NK-92 treated with Interleukin-12 subunit alpha and Interleukin-12 subunit beta, amount 100 ng/mL, for 24 hours (cell line): ENCODE measurements around the gene FAM174B.
"Not testable (repeated sequence)": the region's sequence is repeated elsewhere in the genome, so short reads cannot be mapped to it uniquely, and the experiment has no call there.

Source experiments
- DNase-seq: peaks from one replicate; lab custom pipeline; 2025; lab: John Stamatoyannopoulos, UW

The FAM174B gene

GRCh38 chr15:92617549-92618520 lies 37.7 kb downstream of the FAM174B start:
- DNase-seq = no peak

- no peak for DNase-seq
Measured at GRCh38 chr15:92616621-92617548, 38.7 kb downstream of the FAM174B start.

DNA sequence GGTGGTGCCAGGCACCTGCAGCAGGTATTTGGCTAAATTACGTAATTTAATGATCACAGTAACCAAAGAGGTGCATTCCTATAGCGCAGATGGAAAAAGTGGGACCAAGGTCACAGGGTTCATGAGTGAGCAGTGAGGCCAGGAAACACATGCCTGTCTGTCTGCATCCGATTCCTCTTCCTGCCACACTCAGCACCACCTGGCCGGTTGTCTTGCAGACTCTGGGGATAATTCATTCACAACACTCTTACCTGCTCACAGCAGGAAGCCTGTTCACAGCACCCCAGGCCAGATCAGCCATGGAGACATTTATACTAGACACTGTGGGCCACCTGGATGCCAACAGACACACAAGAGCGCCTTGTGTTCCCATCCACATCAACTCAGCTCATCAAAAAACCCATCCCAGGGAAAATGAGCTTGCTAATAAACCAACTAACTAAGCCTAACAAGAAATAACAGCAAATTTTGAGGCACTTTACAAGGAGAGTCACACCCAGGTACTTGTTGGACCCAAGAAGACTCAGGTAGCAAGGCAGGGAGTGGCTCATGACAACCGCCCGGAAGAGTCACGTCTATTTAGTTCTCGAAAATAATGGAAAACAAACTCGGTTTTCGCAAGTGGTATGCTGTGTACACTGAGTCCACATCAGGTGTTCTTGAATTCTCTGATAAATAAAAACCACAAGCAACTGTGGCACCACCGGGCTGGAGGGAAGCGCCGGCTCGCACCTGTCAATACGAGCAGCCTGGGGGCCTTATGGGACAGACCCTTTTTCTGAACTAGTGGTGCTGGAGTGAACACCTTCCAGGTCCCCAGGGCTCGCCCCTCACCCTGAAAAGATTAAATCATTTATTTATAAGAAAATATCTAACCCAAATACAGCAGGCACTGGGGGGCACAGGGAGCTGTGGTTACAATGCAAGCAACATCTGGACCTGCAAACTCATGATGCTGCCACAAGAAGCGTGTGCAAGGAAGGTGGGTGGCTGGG lies 40.5 kb downstream of the FAM174B start:
- no peak for DNase-seq

DNA sequence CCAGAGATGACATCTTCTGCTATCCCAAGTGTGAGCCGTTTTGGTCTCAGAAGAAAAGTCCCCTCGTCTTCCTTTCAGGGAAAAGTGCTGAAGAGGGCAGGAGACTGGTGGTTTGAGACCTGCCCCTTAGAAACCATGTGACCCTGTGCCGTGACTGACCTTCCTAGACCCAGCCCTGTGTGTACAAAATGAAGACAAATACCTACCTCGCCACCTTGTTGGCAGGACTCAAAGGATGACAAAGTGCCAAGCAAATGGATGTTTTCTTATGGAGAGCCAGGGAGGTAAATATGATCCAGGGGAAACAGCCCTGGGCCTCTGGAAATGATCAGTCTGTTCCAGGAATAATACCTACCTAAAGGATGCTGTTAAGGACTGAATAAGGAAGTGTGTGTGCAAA lies 41.3 kb downstream of the FAM174B start:
- no peak for DNase-seq

- no peak for DNase-seq
Measured at GRCh38 chr15:92613841-92614240, 41.7 kb downstream of the FAM174B start.

DNA sequence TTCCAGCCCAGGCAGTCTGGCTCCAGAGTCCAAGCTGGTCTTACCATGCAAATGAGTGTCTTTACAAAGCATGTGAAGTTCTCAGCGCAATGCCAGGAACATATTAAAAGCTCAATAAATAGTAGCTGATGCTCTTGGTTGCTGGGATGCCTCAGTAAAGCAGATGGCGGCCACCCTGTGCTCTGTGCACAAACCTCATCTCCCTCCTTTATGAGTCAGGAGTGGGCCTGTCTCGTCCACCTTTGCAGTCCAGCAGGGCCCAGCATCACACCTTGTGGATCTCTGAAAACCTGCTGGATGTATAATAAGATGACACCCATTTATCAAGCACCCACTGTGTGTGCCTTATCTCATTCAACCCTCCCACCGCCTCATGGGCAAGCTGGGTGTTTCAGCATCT lies 42.7 kb downstream of the FAM174B start:
- no peak for DNase-seq

- no peak for DNase-seq
Measured at GRCh38 chr15:92611995-92612745, 43.4 kb downstream of the FAM174B start.

DNA sequence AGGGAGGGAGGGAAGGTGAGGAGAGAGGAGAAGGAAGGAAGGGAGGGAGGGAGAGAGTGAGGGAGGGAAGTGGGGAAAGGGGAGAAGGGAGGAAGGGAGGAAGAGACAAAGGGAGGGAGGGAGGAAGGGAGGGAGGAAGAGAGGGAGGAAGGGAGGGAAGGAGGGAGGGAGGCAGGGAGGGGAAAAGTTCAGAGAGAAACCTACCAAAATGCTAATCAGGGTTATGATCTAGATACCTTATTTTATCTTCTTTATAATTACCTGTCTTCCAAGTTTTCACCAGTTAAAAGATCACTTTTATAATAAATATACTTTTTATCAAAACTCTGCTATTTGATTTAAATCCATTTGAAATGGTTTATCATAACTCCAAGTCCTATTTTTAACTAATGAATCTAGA lies 44.4 kb downstream of the FAM174B start:
- no peak for DNase-seq

DNA sequence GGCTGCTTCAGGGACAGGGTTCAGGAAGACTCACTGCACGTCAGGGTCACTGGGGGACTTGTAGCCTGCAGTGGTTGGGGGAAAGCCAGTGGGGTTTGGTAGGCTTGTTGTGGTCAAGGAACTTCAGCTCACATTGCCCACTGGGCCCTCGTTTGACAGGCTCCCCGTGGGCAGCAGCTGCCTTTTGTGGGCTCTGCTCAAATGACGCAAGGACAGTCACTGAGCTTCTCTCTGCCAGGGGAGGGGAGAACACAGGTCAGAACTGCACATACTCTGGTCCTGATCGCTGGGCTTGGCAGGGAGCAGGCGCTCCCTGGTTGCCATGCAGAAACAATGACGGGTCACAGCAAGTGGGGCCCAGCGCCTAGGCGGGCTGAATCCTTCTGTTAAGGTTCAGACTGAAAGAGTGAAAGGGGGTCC lies 45.5 kb downstream of the FAM174B start:
- no peak for DNase-seq

DNA sequence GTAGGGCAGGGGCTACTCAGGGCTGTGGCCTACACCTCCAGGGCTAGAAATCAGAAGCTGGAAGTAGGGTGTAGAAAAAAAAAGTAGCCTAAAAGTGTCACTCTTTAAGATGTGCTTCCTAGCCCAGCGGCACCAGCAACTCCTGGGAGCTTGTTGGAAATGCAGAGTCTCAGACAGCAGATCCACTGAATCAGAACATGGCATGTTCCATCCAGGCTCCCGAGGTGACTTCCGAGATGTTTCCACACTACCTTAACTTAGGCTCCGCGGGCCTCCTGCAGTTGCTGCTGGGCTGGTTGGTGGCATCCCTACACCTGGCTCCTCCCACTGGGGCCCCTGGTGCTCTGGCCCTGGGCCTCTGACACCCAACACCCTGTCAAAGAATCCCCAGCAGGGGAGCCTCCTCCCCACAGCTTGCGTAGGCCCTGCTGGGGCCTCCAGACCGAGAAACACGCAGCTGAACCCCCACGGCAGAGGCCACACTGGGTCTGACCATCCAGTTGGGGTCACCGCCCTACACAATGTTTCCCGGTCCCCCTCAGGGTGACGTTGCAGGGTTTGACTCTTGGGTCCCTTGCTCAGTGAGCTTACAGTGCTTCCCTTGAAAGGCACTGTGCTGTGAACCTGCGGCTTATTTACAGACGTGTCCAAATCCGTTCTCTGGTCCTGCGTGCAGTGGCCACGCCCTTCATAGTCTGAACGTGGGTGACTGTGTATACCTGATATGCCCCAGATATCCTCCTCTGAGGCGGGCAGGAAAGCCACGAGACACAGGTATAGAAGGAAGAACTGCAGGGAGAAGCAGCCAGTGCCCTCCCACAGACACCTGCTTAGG lies 46.5 kb downstream of the FAM174B start:
- DNase-seq = no peak

DNA sequence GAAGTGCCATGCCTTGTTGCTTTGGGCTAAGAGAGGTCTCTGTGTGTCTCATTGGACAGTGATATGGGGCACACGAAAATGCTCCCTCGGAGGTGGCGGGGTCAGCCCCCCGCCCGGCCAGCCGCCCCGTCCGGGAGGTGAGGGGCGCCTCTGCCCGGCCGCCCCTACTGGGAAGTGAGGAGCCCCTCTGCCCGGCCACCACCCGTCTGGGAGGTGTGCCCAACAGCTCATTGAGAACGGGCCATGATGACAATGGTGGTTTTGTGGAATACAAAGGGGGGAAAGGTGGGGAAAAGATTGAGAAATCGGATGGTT lies 48.8 kb downstream of the FAM174B start:
- not testable (repeated sequence) for DNase-seq

GRCh38 chr15:92606126-92606835 lies 49.3 kb downstream of the FAM174B start:
- DNase-seq = no peak

DNA sequence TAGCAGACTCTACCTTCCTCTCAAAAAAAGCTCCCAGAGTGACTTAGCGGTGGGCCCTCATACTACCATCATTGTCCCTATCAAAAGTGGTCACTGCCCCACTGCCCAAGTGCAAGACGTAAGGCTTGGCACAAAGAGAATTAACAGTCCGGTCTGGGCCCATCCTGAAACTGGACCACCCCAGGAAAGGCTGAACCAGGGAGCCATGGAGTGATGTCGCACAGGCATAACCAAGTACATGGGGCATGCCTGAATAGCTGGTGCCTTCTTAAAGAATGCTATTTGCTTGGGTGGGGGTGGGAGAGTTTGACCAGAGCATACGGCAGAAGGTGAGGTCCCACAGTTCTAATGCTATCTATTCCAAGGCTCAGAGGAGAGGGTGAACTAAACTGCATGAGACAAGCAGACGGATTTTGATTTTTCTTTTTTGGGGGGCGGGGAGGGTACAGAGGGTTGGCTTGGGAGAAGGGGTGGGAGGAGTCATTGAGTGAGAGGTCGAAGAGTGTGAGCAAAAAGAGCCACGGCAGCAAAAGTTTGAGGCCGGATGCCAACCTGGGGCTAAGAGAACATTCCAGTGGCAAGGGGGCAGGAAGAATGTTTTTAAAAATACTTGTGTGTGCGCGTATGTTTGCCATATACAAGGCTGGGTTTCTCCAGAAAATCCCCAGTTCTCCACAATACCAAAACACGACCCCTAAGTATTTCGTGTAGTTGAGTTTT lies 50.2 kb downstream of the FAM174B start:
- DNase-seq = no peak

DNA sequence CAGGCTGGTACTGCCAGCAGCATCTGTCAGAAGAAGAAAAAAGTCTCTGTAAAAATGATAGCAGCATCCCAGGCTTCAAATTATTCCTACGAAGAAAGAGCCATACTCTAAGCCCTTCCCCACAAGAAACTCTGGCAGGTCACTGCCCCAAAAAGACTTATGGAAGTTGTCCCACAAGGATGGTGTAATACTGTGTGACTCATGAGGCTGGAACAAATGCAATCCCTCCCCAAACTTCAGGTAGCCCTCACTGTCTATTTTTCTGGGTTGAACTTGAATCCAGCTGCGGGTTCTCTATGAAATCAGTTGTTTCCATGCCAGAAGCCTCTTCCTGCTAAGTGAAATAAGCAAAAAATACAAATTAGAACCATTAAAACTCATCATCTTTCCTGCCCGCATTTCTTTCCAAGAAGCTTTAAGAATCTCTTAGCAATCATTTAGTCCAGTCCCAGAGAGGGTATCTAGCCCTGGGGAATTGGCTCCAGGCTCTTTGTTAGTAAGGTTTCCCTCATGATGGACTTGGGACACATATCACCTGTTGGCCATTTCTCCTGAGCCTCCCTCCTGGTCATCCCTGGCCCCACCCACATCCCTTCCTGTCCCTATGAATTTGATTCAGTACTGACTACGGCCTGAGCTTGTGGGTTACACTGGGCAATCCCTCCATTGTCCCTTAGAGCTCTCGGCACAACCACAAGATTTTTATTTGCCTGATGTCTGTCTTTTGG lies 51.7 kb downstream of the FAM174B start:
- DNase-seq = no peak

- no peak for DNase-seq
Measured at GRCh38 chr15:92603278-92603677, 52.3 kb downstream of the FAM174B start.

DNA sequence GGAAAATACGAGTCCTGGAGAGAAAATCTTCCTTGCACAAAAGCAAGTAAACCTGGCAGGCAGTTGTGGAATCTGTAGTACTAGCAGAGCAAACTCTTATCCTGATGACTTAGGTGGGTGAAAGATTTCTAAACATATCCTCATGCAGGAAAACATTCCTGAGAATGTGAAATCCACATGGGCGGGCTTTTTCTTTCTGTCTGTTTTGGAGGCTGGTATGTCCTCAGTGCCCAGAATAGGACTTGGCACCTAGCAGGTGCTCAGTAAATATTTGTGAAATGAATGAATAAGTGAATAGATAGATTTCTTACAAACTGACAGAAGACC lies 53.3 kb downstream of the FAM174B start:
- DNase-seq = no peak

DNA sequence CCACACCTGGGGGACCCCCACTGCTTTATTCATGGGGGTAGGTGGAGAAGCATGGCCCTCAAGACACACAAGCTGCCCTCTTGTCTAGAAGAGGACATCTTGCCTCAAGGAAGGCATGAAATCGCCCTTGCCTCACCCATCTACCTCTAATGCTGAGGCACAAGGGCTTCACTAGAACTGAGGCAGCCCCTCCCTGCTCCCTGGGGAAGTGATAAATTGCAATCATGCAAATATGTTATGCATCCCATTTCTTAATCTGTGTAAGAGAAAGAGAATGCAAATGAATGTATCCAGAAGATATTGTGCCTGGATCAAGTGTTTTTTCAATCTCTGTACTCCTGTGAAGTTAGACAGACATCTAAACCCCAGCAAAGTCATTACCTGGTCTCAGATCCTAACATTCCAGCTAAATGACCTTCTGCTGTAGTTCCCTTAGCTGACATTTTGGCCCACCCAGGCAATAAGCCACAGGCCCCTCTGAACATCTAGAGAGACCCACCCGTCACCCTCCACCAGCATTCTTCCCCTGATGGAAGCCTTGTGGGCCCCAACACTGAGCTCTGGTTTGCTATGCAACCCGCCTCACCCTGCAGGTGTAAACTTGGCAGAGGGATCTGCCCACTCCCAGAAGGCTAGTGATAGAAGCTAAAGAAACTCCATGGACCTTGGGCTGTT lies 53.8 kb downstream of the FAM174B start:
- DNase-seq = no peak

- DNase-seq = no peak
Measured at GRCh38 chr15:92600856-92601255, 54.7 kb downstream of the FAM174B start.
